GM23338 (cell line): Measurements from ENCODE around the gene MROH2B. TPM values are rescaled to one million over a fixed set of nuclear protein-coding genes. Genes with fewer than 3 reads are reported as not detected.

Experiments used
- ATAC-seq: fragments of 200-7000 bp; cut with Tn5 transposase; 3 replicates; pipeline ENCODE4 v1.9.1; 2020
- DNase-seq: peaks from one replicate; pipeline ENCODE4 v3.0.0-alpha.2; 2015; ENCODE audit warnings: low spot score
- H2AFZ ChIP-seq: fragments of 200-600 bp; sonication (generic); 2 replicates; pipeline ENCODE4 v1.8.0; 2016; ENCODE audit warnings: antibody characterized with exemption, mild to moderate bottlenecking, moderate library complexity
- H3F3A ChIP-seq: fragments of 200-600 bp; sonication (generic); replicated peaks from 2 replicates; pipeline ENCODE4 v1.8.0; 2017; ENCODE audit warnings: antibody characterized with exemption, mixed run types, low read depth
- H3K27ac ChIP-seq: fragments of 200-600 bp; sonication (generic); 2 replicates; pipeline ENCODE4 v1.6.1; 2016; ENCODE audit warnings: low read depth
- H3K27me3 ChIP-seq: fragments of 200-600 bp; sonication (generic); 2 replicates; pipeline ENCODE4 v1.8.0; 2016; ENCODE audit warnings: mild to moderate bottlenecking, mixed run types, moderate library complexity; ENCODE audit not compliant: insufficient read depth
- H3K36me3 ChIP-seq: fragments of 200-600 bp; sonication (generic); 2 replicates; pipeline ENCODE4 v1.8.0; 2016; ENCODE audit warnings: mild to moderate bottlenecking; ENCODE audit not compliant: insufficient read depth
- H3K4me1 ChIP-seq: fragments of 200-600 bp; sonication (generic); 2 replicates; pipeline ENCODE4 v1.8.0; 2016; ENCODE audit warnings: mild to moderate bottlenecking, moderate library complexity; ENCODE audit not compliant: insufficient read depth
- H3K4me2 ChIP-seq: fragments of 200-600 bp; sonication (generic); 2 replicates; pipeline ENCODE4 v1.7.1; 2017; ENCODE audit warnings: mixed run types
- H3K4me3 ChIP-seq: fragments of 200-600 bp; sonication (generic); 2 replicates; pipeline ENCODE4 v1.6.1; 2016; ENCODE audit warnings: mixed run types
- H3K79me2 ChIP-seq: fragments of 200-600 bp; sonication (generic); replicated peaks from 2 replicates; pipeline ENCODE4 v1.8.0; 2017; ENCODE audit warnings: mild to moderate bottlenecking; ENCODE audit not compliant: insufficient read depth
- H3K9me2 ChIP-seq: fragments of 200-600 bp; sonication (generic); 2 replicates; pipeline ENCODE4 v1.8.0; 2017; ENCODE audit not compliant: insufficient read depth
- H4K20me1 ChIP-seq: fragments of 200-600 bp; sonication (generic); replicated peaks from 2 replicates; pipeline ENCODE4 v1.8.0; 2017; ENCODE audit warnings: mild to moderate bottlenecking; ENCODE audit not compliant: insufficient read depth
- H3K27ac Mint-ChIP-seq: 2 replicates; pipeline ENCODE4 v1.8.0; 2020; ENCODE audit warnings: inconsistent platforms, mild to moderate bottlenecking, moderate library complexity, mixed read lengths
- H3K27me3 Mint-ChIP-seq: 3 replicates; pipeline ENCODE4 v1.8.0; 2022; ENCODE audit warnings: low read depth, mild to moderate bottlenecking, moderate library complexity, mixed read lengths, inconsistent platforms; ENCODE audit not compliant: insufficient read depth, poor library complexity
- H3K36me3 Mint-ChIP-seq: 3 replicates; pipeline ENCODE4 v1.8.0; 2021; ENCODE audit warnings: low read depth, mild to moderate bottlenecking, inconsistent platforms, moderate library complexity, mixed read lengths
- H3K4me1 Mint-ChIP-seq: 3 replicates; pipeline ENCODE4 v1.8.0; 2020; ENCODE audit warnings: mild to moderate bottlenecking, inconsistent platforms, mixed read lengths
- H3K4me3 Mint-ChIP-seq: 3 replicates; pipeline ENCODE4 v1.8.0; 2021; ENCODE audit warnings: moderate library complexity, mild to moderate bottlenecking, inconsistent platforms, mixed read lengths
- H3K9me3 Mint-ChIP-seq: 3 replicates; pipeline ENCODE4 v1.8.0; 2020; ENCODE audit warnings: moderate library complexity, mild to moderate bottlenecking, inconsistent platforms, mixed read lengths
- CREB1 ChIP-seq: fragments of 250-450 bp; sonication (Bioruptor Pico); IDR thresholded peaks from 2 replicates; pipeline ENCODE4 v1.5.0; 2020; ENCODE audit warnings: low read depth, mild to moderate bottlenecking, moderate library complexity
- CTCF ChIP-seq, 2 experiments: fragments of 200-600 bp in 1 of 2; sonication (generic) in 1 of 2; conservative IDR thresholded peaks; 2 replicates each; pipeline versions ENCODE4 v1.5.1 to v1.6.1; 2016 to 2017; ENCODE audit warnings: antibody characterized with exemption in 2 of 2, low read depth in 2 of 2, mild to moderate bottlenecking in 2 of 2, moderate library complexity in 1 of 2
- ETS1 ChIP-seq: IDR thresholded peaks from 2 replicates; pipeline ENCODE4 v1.6.1; 2016; ENCODE audit warnings: antibody characterized with exemption
- EZH2 ChIP-seq: fragments of 200-600 bp; sonication (generic); IDR thresholded peaks from one replicate; pipeline ENCODE4 v1.8.0; 2017; ENCODE audit warnings: antibody characterized with exemption, mild to moderate bottlenecking, low read depth; ENCODE audit not compliant: unreplicated experiment
- EZH2phosphoT487 ChIP-seq: fragments of 200-600 bp; sonication (generic); IDR thresholded peaks from one replicate; pipeline ENCODE4 v1.8.1; 2018; ENCODE audit warnings: antibody characterized with exemption; ENCODE audit not compliant: unreplicated experiment
- JUNB ChIP-seq: IDR thresholded peaks from one replicate; pipeline ENCODE4 v1.6.1; 2016; ENCODE audit warnings: antibody characterized with exemption; ENCODE audit not compliant: unreplicated experiment
- NANOG ChIP-seq: IDR thresholded peaks from 2 replicates; pipeline ENCODE4 v1.6.1; 2016; ENCODE audit warnings: antibody characterized with exemption, borderline replicate concordance
- POLR2AphosphoS5 ChIP-seq: IDR thresholded peaks from 2 replicates; pipeline ENCODE4 v1.6.1; 2016; ENCODE audit warnings: antibody characterized with exemption, low read depth
- REST ChIP-seq: IDR thresholded peaks from one replicate; pipeline ENCODE4 v1.6.1; 2018; ENCODE audit warnings: antibody characterized with exemption; ENCODE audit not compliant: unreplicated experiment
- STAT1 ChIP-seq: IDR thresholded peaks from one replicate; pipeline ENCODE4 v1.6.1; 2016; ENCODE audit warnings: antibody characterized with exemption; ENCODE audit not compliant: unreplicated experiment
- ZNF114 ChIP-seq: fragments of 250-450 bp; sonication (Bioruptor Pico); IDR thresholded peaks from 2 replicates; pipeline ENCODE4 v1.5.0; 2020; ENCODE audit warnings: mild to moderate bottlenecking, moderate library complexity
- ZNF331 ChIP-seq: fragments of 250-450 bp; sonication (Bioruptor Pico); IDR thresholded peaks from 2 replicates; pipeline ENCODE4 v1.5.0; 2020; ENCODE audit warnings: low read depth, mild to moderate bottlenecking, moderate library complexity
- ZNF462 ChIP-seq: fragments of 250-450 bp; sonication (Bioruptor Pico); IDR thresholded peaks from 2 replicates; pipeline ENCODE4 v1.5.0; 2020; ENCODE audit warnings: mild to moderate bottlenecking, moderate library complexity
- polyA plus RNA-seq: library from polyadenylated mRNA; unstranded; fragments of >200 nt; fragmentation: Nextera tagmentation; extraction: Ambion mirVana; gene quantifications from 2 replicates; pipeline ENCODE4 v1.2.1, GENCODE V29; 2016
- total RNA-seq: library from RNA; depleted of rRNA; stranded (reverse); fragments of >200 nt; shearing (Covaris generic); gene quantifications from 2 replicates; pipeline ENCODE4 v1.2.3, GENCODE V29; 2014

MROH2B gene
- total and polyA plus RNA-seq, 2 experiments from 2014 or later: not detected

- TF ChIP-seq EZH2phosphoT487 (no peak), REST (no peak), ETS1 (no peak), JUNB (no peak), ZNF331 (CRISPR knock-in tag) (no peak), ZNF462 (no peak), CTCF (conservative IDR thresholded peaks at IDR 0.05; ENCODE audit: low read depth in 2 of 2) (no peak), CREB1 (CRISPR knock-in tag) (no peak), STAT1 (no peak), NANOG (no peak), ZNF114 (CRISPR knock-in tag) (no peak), POLR2AphosphoS5 (no peak), EZH2 (no peak)
- no peak overlapping the region for H3K27ac Mint-ChIP-seq
- no peak overlapping the region for H3K4me3 Mint-ChIP-seq
- no peak overlapping the region for H3K4me3 ChIP-seq
- H3K4me2 ChIP-seq: no peak overlapping the region
- H3K4me1 Mint-ChIP-seq: no peaks in the 10 kb centered on the region
- ATAC-seq (no peak), DNase-seq (no peak)
- H2AFZ ChIP-seq: no peak overlapping the region
- peaks cover 12% of the 10 kb centered on the region for H3K9me2 ChIP-seq
- H3K27me3 Mint-ChIP-seq: no peaks in the 10 kb centered on the region
- H4K20me1 ChIP-seq: no peaks in the 10 kb centered on the region
- no peaks in the 10 kb centered on the region for H3F3A ChIP-seq
- H3K27me3 ChIP-seq: no peaks in the 10 kb centered on the region
- no peaks in the 10 kb centered on the region for H3K79me2 ChIP-seq
- H3K4me1 ChIP-seq: no peaks in the 10 kb centered on the region
- no peak overlapping the region for H3K27ac ChIP-seq
- no peaks in the 10 kb centered on the region for H3K36me3 Mint-ChIP-seq
- no peaks in the 10 kb centered on the region for H3K36me3 ChIP-seq
- no peaks in the 10 kb centered on the region for H3K9me3 Mint-ChIP-seq
Observed at GRCh38 chr5:41048986-41049385, 22.2 kb downstream of the MROH2B start.
